Activated T-helper 2 cell treated with anti-CD3 and anti-CD28 coated beads, Interferon-gamma antibody, Interleukin-2, Interleukin-4, amounts not matched to agents 10 μg/mL and 5 μg/mL and 100 μg/mL, durations not matched to agents 14 hours and 24 hours and 36 hours (primary cell): ENCODE data around the gene PRKG1. TPM values are rescaled to one million over a fixed set of nuclear protein-coding genes. Genes with fewer than 3 reads are reported as not detected.

Source experiments
- DNase-seq: peaks from one replicate; pipeline ENCODE4 v3.0.0; 2021; ENCODE audit warnings: low spot score
- H3K27ac Mint-ChIP-seq: one replicate; pipeline ENCODE4 v1.8.0; 2021; ENCODE audit warnings: mixed read lengths
- H3K27me3 Mint-ChIP-seq: one replicate; pipeline ENCODE4 v1.8.0; 2021; ENCODE audit warnings: low read depth, mixed read lengths
- H3K36me3 Mint-ChIP-seq: one replicate; pipeline ENCODE4 v1.8.0; 2021; ENCODE audit warnings: low read depth, mixed read lengths
- H3K4me1 Mint-ChIP-seq: one replicate; pipeline ENCODE4 v1.8.0; 2021; ENCODE audit warnings: low read depth, mixed read lengths
- H3K4me3 Mint-ChIP-seq: one replicate; pipeline ENCODE4 v1.8.0; 2021; ENCODE audit warnings: low read depth, mild to moderate bottlenecking, moderate library complexity, mixed read lengths
- H3K9me3 Mint-ChIP-seq: one replicate; pipeline ENCODE4 v1.8.0; 2021; ENCODE audit warnings: mixed read lengths
- intact Hi-C: fragments of 100-400 bp; cut with micrococcal nuclease; formaldehyde crosslinking; loops from one replicate; pipeline ENCODE4 v1.15.1; 2023
- total RNA-seq: library from RNA; stranded (reverse); gene quantifications from 2 replicates; pipeline ENCODE4 v1.2.3, GENCODE V29; 2022

PRKG1 gene
- total RNA-seq, 1 donor from 2014 or later: not detected

- Mint-ChIP-seq H3K4me1 (no peaks in the 10 kb centered on the region), H3K27me3 (no peaks in the 10 kb centered on the region)
- intact Hi-C loops: no loop called here
These were observed 97.7 kb downstream of the PRKG1 start for GRCh38 chr10:51171946-51172345.

GRCh38 chr10:51176976-51177695, 102.8 kb downstream of the PRKG1 start:
- Mint-ChIP-seq H3K27ac (no peak overlapping the region), H3K36me3 (no peaks in the 10 kb centered on the region), H3K4me1 (no peaks in the 10 kb centered on the region), H3K9me3 (no peaks in the 10 kb centered on the region), H3K27me3 (no peaks in the 10 kb centered on the region), H3K4me3 (no peak overlapping the region)
- intact Hi-C loops: no loop called here
- no peak for DNase-seq

More at GRCh38 chr10:51171946-51172345, 97.7 kb downstream of the PRKG1 start:
- no peak overlapping the region for H3K27ac Mint-ChIP-seq
- H3K36me3 Mint-ChIP-seq: no peaks in the 10 kb centered on the region
- H3K9me3 Mint-ChIP-seq: no peaks in the 10 kb centered on the region
- H3K4me3 Mint-ChIP-seq: no peak overlapping the region
- no peak for DNase-seq

- Mint-ChIP-seq H3K4me1 (no peaks in the 10 kb centered on the region), H3K36me3 (no peaks in the 10 kb centered on the region), H3K9me3 (no peaks in the 10 kb centered on the region), H3K27me3 (no peaks in the 10 kb centered on the region), H3K4me3 (no peak overlapping the region), H3K27ac (no peak overlapping the region)
- intact Hi-C loops: no loop called here
- no peak for DNase-seq
These were observed 104.3 kb downstream of the PRKG1 start for GRCh38 chr10:51178634-51179033.

GRCh38 chr10:51180141-51180540, 105.9 kb downstream of the PRKG1 start:
- Mint-ChIP-seq H3K36me3 (no peaks in the 10 kb centered on the region), H3K4me1 (no peaks in the 10 kb centered on the region), H3K4me3 (no peak overlapping the region), H3K9me3 (no peaks in the 10 kb centered on the region), H3K27me3 (no peaks in the 10 kb centered on the region), H3K27ac (no peak overlapping the region)
- DNase-seq: no peak
- intact Hi-C loops: no loop called here

GRCh38 chr10:51183783-51184182, 109.5 kb downstream of the PRKG1 start:
- Mint-ChIP-seq H3K9me3 (no peaks in the 10 kb centered on the region), H3K27ac (no peak overlapping the region), H3K4me3 (no peak overlapping the region), H3K27me3 (no peaks in the 10 kb centered on the region), H3K36me3 (no peaks in the 10 kb centered on the region), H3K4me1 (no peaks in the 10 kb centered on the region)
- no peak for DNase-seq
- intact Hi-C loops: no loop called here

- Mint-ChIP-seq H3K27ac (no peak overlapping the region), H3K4me3 (no peak overlapping the region), H3K36me3 (no peaks in the 10 kb centered on the region), H3K27me3 (no peaks in the 10 kb centered on the region), H3K9me3 (no peaks in the 10 kb centered on the region), H3K4me1 (no peaks in the 10 kb centered on the region)
- intact Hi-C loops: no loop called here
- no peak for DNase-seq
These were observed 112.1 kb downstream of the PRKG1 start for GRCh38 chr10:51186361-51186760.

GRCh38 chr10:51188008-51188407, 113.7 kb downstream of the PRKG1 start:
- DNase-seq: no peak
- Mint-ChIP-seq H3K9me3 (no peaks in the 10 kb centered on the region), H3K27ac (no peak overlapping the region), H3K4me3 (no peak overlapping the region), H3K27me3 (no peaks in the 10 kb centered on the region), H3K4me1 (no peaks in the 10 kb centered on the region), H3K36me3 (no peaks in the 10 kb centered on the region)
- intact Hi-C loops: no loop called here

GRCh38 chr10:51188866-51189265, 114.6 kb downstream of the PRKG1 start:
- Mint-ChIP-seq H3K4me3 (no peak overlapping the region), H3K9me3 (no peaks in the 10 kb centered on the region), H3K27ac (no peak overlapping the region), H3K4me1 (no peaks in the 10 kb centered on the region), H3K27me3 (no peaks in the 10 kb centered on the region), H3K36me3 (no peaks in the 10 kb centered on the region)
- intact Hi-C loops: no loop called here
- DNase-seq: no peak

GRCh38 chr10:51196508-51197175, 122.4 kb downstream of the PRKG1 start:
- no peaks in the 10 kb centered on the region for H3K36me3 Mint-ChIP-seq
- no peaks in the 10 kb centered on the region for H3K9me3 Mint-ChIP-seq
- DNase-seq: no peak
- H3K27ac Mint-ChIP-seq: no peak overlapping the region
- intact Hi-C loops: no loop called here
- no peak overlapping the region for H3K4me3 Mint-ChIP-seq
- no peaks in the 10 kb centered on the region for H3K27me3 Mint-ChIP-seq
- no peaks in the 10 kb centered on the region for H3K4me1 Mint-ChIP-seq

- H3K4me3 Mint-ChIP-seq: no peak overlapping the region
- DNase-seq: no peak
- H3K4me1 Mint-ChIP-seq: no peaks in the 10 kb centered on the region
- no peaks in the 10 kb centered on the region for H3K9me3 Mint-ChIP-seq
- H3K36me3 Mint-ChIP-seq: no peaks in the 10 kb centered on the region
- no peak overlapping the region for H3K27ac Mint-ChIP-seq
- H3K27me3 Mint-ChIP-seq: no peaks in the 10 kb centered on the region
- intact Hi-C loops: no loop called here
These were observed 123.9 kb downstream of the PRKG1 start for GRCh38 chr10:51198170-51198569.

GRCh38 chr10:51201947-51202346, 127.7 kb downstream of the PRKG1 start:
- no peaks in the 10 kb centered on the region for H3K4me1 Mint-ChIP-seq
- no peaks in the 10 kb centered on the region for H3K36me3 Mint-ChIP-seq
- no peaks in the 10 kb centered on the region for H3K27me3 Mint-ChIP-seq
- intact Hi-C loops: no loop called here
- H3K4me3 Mint-ChIP-seq: no peak overlapping the region
- H3K27ac Mint-ChIP-seq: no peak overlapping the region
- no peaks in the 10 kb centered on the region for H3K9me3 Mint-ChIP-seq
- no peak for DNase-seq

GRCh38 chr10:51203359-51203758, 129.1 kb downstream of the PRKG1 start:
- H3K27ac Mint-ChIP-seq: no peak overlapping the region
- no peaks in the 10 kb centered on the region for H3K36me3 Mint-ChIP-seq
- no peak overlapping the region for H3K4me3 Mint-ChIP-seq
- no peak for DNase-seq
- intact Hi-C loops: no loop called here
- H3K27me3 Mint-ChIP-seq: no peaks in the 10 kb centered on the region
- H3K9me3 Mint-ChIP-seq: no peaks in the 10 kb centered on the region
- no peaks in the 10 kb centered on the region for H3K4me1 Mint-ChIP-seq

GRCh38 chr10:51204066-51204465, 129.8 kb downstream of the PRKG1 start:
- DNase-seq: no peak
- Mint-ChIP-seq H3K9me3 (no peaks in the 10 kb centered on the region), H3K27ac (no peak overlapping the region), H3K27me3 (no peaks in the 10 kb centered on the region), H3K4me3 (no peak overlapping the region), H3K36me3 (no peaks in the 10 kb centered on the region), H3K4me1 (no peaks in the 10 kb centered on the region)
- intact Hi-C loops: no loop called here
